Liver (tissue), 9 donors: Measurements from ENCODE around the gene MOB1B. TPM values are rescaled to one million over a fixed set of nuclear protein-coding genes. Genes with fewer than 3 reads are reported as not detected.

Source experiments
- DNase-seq: peaks from one replicate; pipeline ENCODE4 v3.0.0-alpha.2; 2017; ENCODE audit warnings: low spot score
- H3K27ac ChIP-seq, 2 donors: one replicate each; pipeline ENCODE4 v1.7.0; 2013; ENCODE audit warnings: inconsistent platforms in 2 of 2, low read length in 2 of 2, control low read depth in 1 of 2, low read depth in 1 of 2, mild to moderate bottlenecking in 1 of 2
- H3K27me3 ChIP-seq, 4 donors: one replicate each; pipeline versions ENCODE4 v1.6.1 to v1.7.0; 2013; ENCODE audit warnings: low read length in 3 of 4, inconsistent platforms in 1 of 4, mild to moderate bottlenecking in 1 of 4, moderate library complexity in 1 of 4; ENCODE audit not compliant: control insufficient read depth in 4 of 4, insufficient read depth in 4 of 4
- H3K36me3 ChIP-seq, 4 donors: one replicate each; pipeline versions ENCODE4 v1.6.1 to v1.7.0; 2013; ENCODE audit warnings: low read length in 3 of 4, mild to moderate bottlenecking in 3 of 4, low read depth in 1 of 4, moderate library complexity in 1 of 4; ENCODE audit not compliant: control insufficient read depth in 4 of 4, insufficient read depth in 3 of 4
- H3K4me1 ChIP-seq, 4 donors: one replicate each; pipeline versions ENCODE4 v1.6.1 to v1.7.0; 2013; ENCODE audit warnings: low read length in 3 of 4, mild to moderate bottlenecking in 3 of 4, moderate library complexity in 1 of 4; ENCODE audit not compliant: control insufficient read depth in 4 of 4, insufficient read depth in 4 of 4
- H3K4me3 ChIP-seq, 3 donors: one replicate each; pipeline versions ENCODE4 v1.6.1 to v1.7.0; 2013; ENCODE audit warnings: low read length in 3 of 3, control low read depth in 1 of 3, low read depth in 1 of 3, mild to moderate bottlenecking in 1 of 3
- H3K9ac ChIP-seq, 2 donors: one replicate each; pipeline ENCODE4 v1.7.0; 2013; ENCODE audit warnings: low read length in 2 of 2, mild to moderate bottlenecking in 2 of 2, moderate library complexity in 2 of 2, control low read depth in 1 of 2, low read depth in 1 of 2
- H3K9me3 ChIP-seq, 4 donors: one replicate each; pipeline versions ENCODE4 v1.6.1 to v1.7.0; 2013; ENCODE audit warnings: low read length in 3 of 4; ENCODE audit not compliant: control insufficient read depth in 4 of 4
- EGR1 ChIP-seq, 2 donors: IDR thresholded peaks; 2 replicates each; pipeline ENCODE4 v1.6.1; 2016 to 2018; ENCODE audit warnings: antibody characterized with exemption in 2 of 2, low read depth in 2 of 2
- FOXA1 ChIP-seq: IDR thresholded peaks from 2 replicates; pipeline ENCODE4 v1.6.1; 2016; ENCODE audit warnings: antibody characterized with exemption
- FOXA2 ChIP-seq: IDR thresholded peaks from 2 replicates; pipeline ENCODE4 v1.6.1; 2016; ENCODE audit warnings: antibody characterized with exemption
- GABPA ChIP-seq, 2 donors: IDR thresholded peaks in 1 of 2; conservative IDR thresholded peaks in 1 of 2; 2 replicates each; pipeline ENCODE4 v1.6.1; 2016; ENCODE audit warnings: antibody characterized with exemption in 2 of 2, mild to moderate bottlenecking in 1 of 2, moderate library complexity in 1 of 2
- HNF4A ChIP-seq, 2 donors: conservative IDR thresholded peaks; 2 replicates each; pipeline ENCODE4 v1.6.1; 2016; ENCODE audit warnings: antibody characterized with exemption in 2 of 2, mild to moderate bottlenecking in 2 of 2
- HNF4G ChIP-seq: IDR thresholded peaks from 2 replicates; pipeline ENCODE4 v1.6.1; 2016; ENCODE audit warnings: antibody characterized with exemption
- NR2F2 ChIP-seq: IDR thresholded peaks from 2 replicates; pipeline ENCODE4 v1.6.1; 2016; ENCODE audit warnings: antibody characterized with exemption
- RAD21 ChIP-seq, 2 donors: IDR thresholded peaks; 2 replicates each; pipeline ENCODE4 v1.6.1; 2016; ENCODE audit warnings: antibody characterized with exemption in 2 of 2, mild to moderate bottlenecking in 2 of 2
- RXRA ChIP-seq, 2 donors: IDR thresholded peaks; 2 replicates each; pipeline ENCODE4 v1.6.1; 2017 to 2018; ENCODE audit warnings: antibody characterized with exemption in 2 of 2, mild to moderate bottlenecking in 1 of 2
- TAF1 ChIP-seq: conservative IDR thresholded peaks from 2 replicates; pipeline ENCODE4 v1.6.1; 2016; ENCODE audit warnings: antibody characterized with exemption, mild to moderate bottlenecking
- YY1 ChIP-seq: IDR thresholded peaks from 2 replicates; pipeline ENCODE4 v1.6.1; 2016; ENCODE audit warnings: antibody characterized with exemption, mild to moderate bottlenecking
- WGBS: extraction: QIAGEN DNeasy Blood & Tissue Kit; methylation state at CpG from one replicate; pipeline ENCODE4 v1.1.7; 2013; 5-methylcytosine and 5-hydroxymethylcytosine counted together
- polyA plus RNA-seq, 2 donors: library from polyadenylated mRNA; stranded (reverse) in 1 of 2; unstranded in 1 of 2; fragments of 200-250 nt in 1 of 2; fragments of >200 nt in 1 of 2; fragmentation: Nextera tagmentation in 1 of 2; extraction: Ambion mirVana in 1 of 2; gene quantifications; one replicate each; pipeline versions ENCODE4 v1.2.1 to v1.2.3, GENCODE V29; 2013 to 2015
- total RNA-seq, 2 donors: library from RNA; depleted of rRNA; stranded (reverse); fragments of >200 nt; gene quantifications; one replicate each; pipeline ENCODE4 v1.2.3, GENCODE V29; 2014
- TF ChIP-seq, protein P1 (sequence below): IDR thresholded peaks from 2 replicates; pipeline ENCODE4 v1.6.1; 2016; ENCODE audit warnings: antibody characterized with exemption
- TF ChIP-seq, protein P2 (sequence below): IDR thresholded peaks from 2 replicates; pipeline ENCODE4 v1.6.1; 2016; ENCODE audit warnings: antibody characterized with exemption
- TF ChIP-seq, protein P3 (sequence below): fragments of 150-350 bp; IDR thresholded peaks from 2 replicates; pipeline ENCODE4 v1.5.1; 2017; ENCODE audit warnings: improper control_type of control experiment, low read depth, low read length; ENCODE audit not compliant: missing input control
- TF ChIP-seq, protein P4 (sequence below): IDR thresholded peaks from 2 replicates; pipeline ENCODE4 v1.6.1; 2016; ENCODE audit warnings: antibody characterized with exemption
- donor health status: healthy.
- donor health status: healthy.
- donor health status: healthy.
- donor health status: healthy.
- donor health status: healthy.

The MOB1B gene
- total and polyA plus RNA-seq, 4 donors, result 2.1 to 69.0 (median 3.7) TPM

GRCh38 chr4:70908993-70909556 lies 6.9 kb downstream of the MOB1B start:
- H3K27me3 ChIP-seq, result no peaks in the 10 kb centered on the region
- no peak overlapping the region for H3K27ac ChIP-seq
- H3K9me3 ChIP-seq, result no peaks in the 10 kb centered on the region
- WGBS, result 80% methylated on average over 3 of the region's 3 CpGs
- peaks cover 0 to 1% (median 0%) of the 10 kb centered on the region in 4 donors for H3K4me1 ChIP-seq
- H3K9ac ChIP-seq, result no peak overlapping the region
- H3K36me3 ChIP-seq, result peaks cover 0 to 3% (median 0%) of the 10 kb centered on the region in 4 donors
- no peak for DNase-seq
- TF ChIP-seq, protein P1, sequence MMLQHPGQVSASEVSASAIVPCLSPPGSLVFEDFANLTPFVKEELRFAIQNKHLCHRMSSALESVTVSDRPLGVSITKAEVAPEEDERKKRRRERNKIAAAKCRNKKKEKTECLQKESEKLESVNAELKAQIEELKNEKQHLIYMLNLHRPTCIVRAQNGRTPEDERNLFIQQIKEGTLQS, result no peak
- TF ChIP-seq HNF4A (conservative IDR thresholded peaks at IDR 0.05) (no peak), FOXA1 (no peak), EGR1 (IDR thresholded peaks at IDR 0.05; ENCODE audit: low read depth in 2 of 2) (no peak), NR2F2 (no peak), YY1 (no peak), RAD21 (IDR thresholded peaks at IDR 0.05) (no peak)
- TF ChIP-seq, protein P2, sequence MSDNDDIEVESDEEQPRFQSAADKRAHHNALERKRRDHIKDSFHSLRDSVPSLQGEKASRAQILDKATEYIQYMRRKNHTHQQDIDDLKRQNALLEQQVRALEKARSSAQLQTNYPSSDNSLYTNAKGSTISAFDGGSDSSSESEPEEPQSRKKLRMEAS, result no peak
- TF ChIP-seq, protein P3, sequence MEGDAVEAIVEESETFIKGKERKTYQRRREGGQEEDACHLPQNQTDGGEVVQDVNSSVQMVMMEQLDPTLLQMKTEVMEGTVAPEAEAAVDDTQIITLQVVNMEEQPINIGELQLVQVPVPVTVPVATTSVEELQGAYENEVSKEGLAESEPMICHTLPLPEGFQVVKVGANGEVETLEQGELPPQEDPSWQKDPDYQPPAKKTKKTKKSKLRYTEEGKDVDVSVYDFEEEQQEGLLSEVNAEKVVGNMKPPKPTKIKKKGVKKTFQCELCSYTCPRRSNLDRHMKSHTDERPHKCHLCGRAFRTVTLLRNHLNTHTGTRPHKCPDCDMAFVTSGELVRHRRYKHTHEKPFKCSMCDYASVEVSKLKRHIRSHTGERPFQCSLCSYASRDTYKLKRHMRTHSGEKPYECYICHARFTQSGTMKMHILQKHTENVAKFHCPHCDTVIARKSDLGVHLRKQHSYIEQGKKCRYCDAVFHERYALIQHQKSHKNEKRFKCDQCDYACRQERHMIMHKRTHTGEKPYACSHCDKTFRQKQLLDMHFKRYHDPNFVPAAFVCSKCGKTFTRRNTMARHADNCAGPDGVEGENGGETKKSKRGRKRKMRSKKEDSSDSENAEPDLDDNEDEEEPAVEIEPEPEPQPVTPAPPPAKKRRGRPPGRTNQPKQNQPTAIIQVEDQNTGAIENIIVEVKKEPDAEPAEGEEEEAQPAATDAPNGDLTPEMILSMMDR, result no peak
- no peak overlapping the region for H3K4me3 ChIP-seq

- H3K27me3 ChIP-seq, result no peaks in the 10 kb centered on the region
- WGBS, result 98% methylated on average over 2 of the region's 2 CpGs
- no peaks in the 10 kb centered on the region for H3K36me3 ChIP-seq
- peaks cover 0 to 4% (median 3%) of the 10 kb centered on the region in 4 donors for H3K4me1 ChIP-seq
- no peak for TF ChIP-seq FOXA1
- no peak for TF ChIP-seq FOXA2
- TF ChIP-seq GABPA (IDR thresholded peaks at IDR 0.05 in 1 of 2, conservative IDR thresholded peaks at IDR 0.05 in 1 of 2), result no peak
- TF ChIP-seq, protein P3, result no peak
- TF ChIP-seq, protein P2, result no peak
- no peak for TF ChIP-seq HNF4A (conservative IDR thresholded peaks at IDR 0.05)
- no peak overlapping the region for H3K9ac ChIP-seq
- no peak overlapping the region for H3K27ac ChIP-seq
- DNase-seq, result no peak
- no peaks in the 10 kb centered on the region for H3K9me3 ChIP-seq
- no peak overlapping the region for H3K4me3 ChIP-seq
Measured at GRCh38 chr4:70914000-70914399, 11.8 kb downstream of the MOB1B start.

- Histone ChIP-seq H3K4me3 (no peak overlapping the region), H3K9me3 (no peaks in the 10 kb centered on the region), H3K27me3 (no peaks in the 10 kb centered on the region), H3K36me3 (no peaks in the 10 kb centered on the region), H3K4me1 (peaks cover 0 to 4% (median 3%) of the 10 kb centered on the region in 4 donors), H3K27ac (no peak overlapping the region), H3K9ac (no peak overlapping the region)
- DNase-seq, result no peak
- TF ChIP-seq HNF4G (no peak), HNF4A (conservative IDR thresholded peaks at IDR 0.05) (no peak), FOXA2 (no peak), RXRA (IDR thresholded peaks at IDR 0.05) (no peak), TAF1 (no peak), RAD21 (IDR thresholded peaks at IDR 0.05) (no peak)
- TF ChIP-seq, protein P4, sequence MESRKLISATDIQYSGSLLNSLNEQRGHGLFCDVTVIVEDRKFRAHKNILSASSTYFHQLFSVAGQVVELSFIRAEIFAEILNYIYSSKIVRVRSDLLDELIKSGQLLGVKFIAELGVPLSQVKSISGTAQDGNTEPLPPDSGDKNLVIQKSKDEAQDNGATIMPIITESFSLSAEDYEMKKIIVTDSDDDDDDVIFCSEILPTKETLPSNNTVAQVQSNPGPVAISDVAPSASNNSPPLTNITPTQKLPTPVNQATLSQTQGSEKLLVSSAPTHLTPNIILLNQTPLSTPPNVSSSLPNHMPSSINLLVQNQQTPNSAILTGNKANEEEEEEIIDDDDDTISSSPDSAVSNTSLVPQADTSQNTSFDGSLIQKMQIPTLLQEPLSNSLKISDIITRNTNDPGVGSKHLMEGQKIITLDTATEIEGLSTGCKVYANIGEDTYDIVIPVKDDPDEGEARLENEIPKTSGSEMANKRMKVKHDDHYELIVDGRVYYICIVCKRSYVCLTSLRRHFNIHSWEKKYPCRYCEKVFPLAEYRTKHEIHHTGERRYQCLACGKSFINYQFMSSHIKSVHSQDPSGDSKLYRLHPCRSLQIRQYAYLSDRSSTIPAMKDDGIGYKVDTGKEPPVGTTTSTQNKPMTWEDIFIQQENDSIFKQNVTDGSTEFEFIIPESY, result no peak
- 28% methylated on average over 2 of the region's 2 CpGs for WGBS
Measured at GRCh38 chr4:70914631-70915030, 12.5 kb downstream of the MOB1B start.
